Thyroid gland (tissue), 4 donors: ENCODE data around the gene ZBTB16.

Experiments used
- POLR2A ChIP-seq, 2 donors: fragments of 450-650 bp; IDR thresholded peaks; one replicate each; pipeline ENCODE4 v1.6.1; 2017; ENCODE audit warnings: antibody characterized with exemption in 2 of 2, mild to moderate bottlenecking in 2 of 2, moderate library complexity in 1 of 2
- TF ChIP-seq, protein P1 (sequence below), 6 experiments: fragments of 200-600 bp in 3 of 6; fragments of 450-650 bp in 3 of 6; sonication (generic) in 3 of 6; IDR thresholded peaks; one replicate each; pipeline ENCODE4 v1.5.1; 2016 to 2019; ENCODE audit warnings: antibody characterized with exemption in 6 of 6, mild to moderate bottlenecking in 2 of 6, inconsistent platforms in 1 of 6, moderate library complexity in 1 of 6

DNA sequence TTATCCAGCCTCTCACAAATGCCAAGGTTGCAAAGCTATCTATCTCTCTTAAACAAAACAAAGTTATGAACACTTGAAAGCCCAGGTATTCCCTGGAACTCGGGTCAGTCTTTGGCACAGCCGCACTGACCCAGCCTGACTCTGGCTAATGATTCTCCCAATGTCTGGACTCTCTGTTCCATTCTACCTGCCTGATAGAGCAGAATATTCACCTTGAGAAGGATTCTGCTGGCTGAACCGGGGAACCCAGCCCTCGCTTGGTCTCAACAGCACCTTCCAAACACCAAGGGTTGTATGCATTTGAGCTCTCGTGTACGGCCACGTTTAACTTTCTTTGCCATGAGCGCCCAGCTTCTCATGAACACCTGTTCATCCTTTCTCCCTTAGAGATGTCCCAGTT is 116.8 kb downstream of the ZBTB16 start:
- TF ChIP-seq POLR2A (IDR thresholded peaks at IDR 0.05), result peak in 1 of 2 donors; percentile 38
- TF ChIP-seq, protein P1, sequence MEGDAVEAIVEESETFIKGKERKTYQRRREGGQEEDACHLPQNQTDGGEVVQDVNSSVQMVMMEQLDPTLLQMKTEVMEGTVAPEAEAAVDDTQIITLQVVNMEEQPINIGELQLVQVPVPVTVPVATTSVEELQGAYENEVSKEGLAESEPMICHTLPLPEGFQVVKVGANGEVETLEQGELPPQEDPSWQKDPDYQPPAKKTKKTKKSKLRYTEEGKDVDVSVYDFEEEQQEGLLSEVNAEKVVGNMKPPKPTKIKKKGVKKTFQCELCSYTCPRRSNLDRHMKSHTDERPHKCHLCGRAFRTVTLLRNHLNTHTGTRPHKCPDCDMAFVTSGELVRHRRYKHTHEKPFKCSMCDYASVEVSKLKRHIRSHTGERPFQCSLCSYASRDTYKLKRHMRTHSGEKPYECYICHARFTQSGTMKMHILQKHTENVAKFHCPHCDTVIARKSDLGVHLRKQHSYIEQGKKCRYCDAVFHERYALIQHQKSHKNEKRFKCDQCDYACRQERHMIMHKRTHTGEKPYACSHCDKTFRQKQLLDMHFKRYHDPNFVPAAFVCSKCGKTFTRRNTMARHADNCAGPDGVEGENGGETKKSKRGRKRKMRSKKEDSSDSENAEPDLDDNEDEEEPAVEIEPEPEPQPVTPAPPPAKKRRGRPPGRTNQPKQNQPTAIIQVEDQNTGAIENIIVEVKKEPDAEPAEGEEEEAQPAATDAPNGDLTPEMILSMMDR (IDR thresholded peaks at IDR 0.05), result no peak
